Activated CD8-positive, alpha-beta T cell treated with anti-CD3 and anti-CD28 coated beads for 36 hours (primary cell): ENCODE measurements around the gene ZNF750. TPM values are rescaled to one million over a fixed set of nuclear protein-coding genes. Genes with fewer than 3 reads are reported as not detected.

Experiments
- ATAC-seq: fragments of 200-7000 bp; cut with Tn5 transposase; one replicate; pipeline ENCODE4 v1.10.0; 2021; ENCODE audit warnings: mild to moderate bottlenecking, moderate library complexity
- CTCF ChIA-PET: fragments of 350-600 bp; sonication (Branson Sonifier 250); formaldehyde crosslinking; loops from one replicate; lab custom pipeline; 2021; ENCODE audit warnings: antibody characterized with exemption; lab: Charles Lee
- POLR2A ChIA-PET: fragments of 350-600 bp; sonication (Branson Sonifier 250); formaldehyde crosslinking; loops from one replicate; lab custom pipeline; 2021; ENCODE audit warnings: antibody characterized with exemption; lab: Charles Lee
- DNase-seq: peaks from one replicate; pipeline ENCODE4 v3.0.0-alpha.2; 2020
- H3K27ac Mint-ChIP-seq: one replicate; pipeline ENCODE4 v1.8.0; 2021; ENCODE audit warnings: mild to moderate bottlenecking, mixed read lengths
- H3K27me3 Mint-ChIP-seq: one replicate; pipeline ENCODE4 v1.8.0; 2021; ENCODE audit warnings: mixed read lengths
- H3K36me3 Mint-ChIP-seq: one replicate; pipeline ENCODE4 v1.8.0; 2021; ENCODE audit warnings: low read depth, mixed read lengths
- H3K4me1 Mint-ChIP-seq: one replicate; pipeline ENCODE4 v1.8.0; 2021; ENCODE audit warnings: low read depth, mixed read lengths
- H3K4me3 Mint-ChIP-seq: one replicate; pipeline ENCODE4 v1.8.0; 2021; ENCODE audit warnings: mild to moderate bottlenecking, moderate library complexity, mixed read lengths
- H3K9me3 Mint-ChIP-seq: one replicate; pipeline ENCODE4 v1.8.0; 2021; ENCODE audit warnings: mixed read lengths
- intact Hi-C: fragments of 100-400 bp; cut with micrococcal nuclease; formaldehyde crosslinking; loops from one replicate; pipeline ENCODE4 v1.10.0; 2022
- total RNA-seq, 2 experiments: library from RNA; stranded (reverse); gene quantifications; one replicate each; pipeline ENCODE4 v1.2.3, GENCODE V29; 2021
- TF ChIP-seq, protein P1 (sequence below): fragments of 200-600 bp; IDR thresholded peaks from one replicate; pipeline ENCODE4 v1.8.0; 2022; ENCODE audit warnings: antibody characterized with exemption, mild to moderate bottlenecking

ZNF750 gene
- total RNA-seq, 2 experiments from 2014 or later, result not detected

DNA sequence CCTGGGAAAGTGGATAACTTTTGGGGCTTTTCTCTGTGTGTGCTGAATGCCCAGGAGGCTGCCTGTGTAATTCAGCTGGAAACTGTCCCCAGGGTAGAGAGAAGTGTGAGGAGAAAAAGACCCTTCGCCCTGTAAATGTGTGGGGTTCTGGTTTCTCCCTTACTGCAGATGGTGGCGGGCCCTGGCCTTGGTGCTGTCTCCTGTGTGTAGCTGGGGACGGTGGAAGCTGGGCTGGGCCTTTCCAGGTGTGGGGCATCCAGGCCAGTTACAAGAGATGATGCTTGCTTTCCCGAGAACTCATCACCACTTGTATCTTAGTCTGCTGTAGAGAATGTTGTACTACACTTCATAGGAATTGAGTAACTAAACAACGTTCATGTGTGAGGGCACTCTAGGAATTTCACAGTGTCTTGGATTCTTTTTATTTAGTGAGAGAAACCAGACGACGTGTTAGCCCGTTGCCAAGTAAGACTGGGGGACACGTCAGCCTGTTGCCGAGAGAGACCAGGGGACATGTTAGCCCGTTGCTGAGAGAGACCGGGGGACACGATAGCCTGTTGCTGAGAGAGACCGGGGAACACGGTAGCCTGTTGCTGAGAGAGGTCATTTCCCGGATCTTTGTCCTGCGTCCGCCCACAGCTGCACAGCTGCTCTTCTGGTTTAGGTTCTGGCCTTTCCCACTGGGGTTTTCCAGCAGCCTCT, 44.9 kb downstream of the ZNF750 start:
- Mint-ChIP-seq H3K4me1 (no peaks in the 10 kb centered on the region), H3K36me3 (peaks cover 9% of the 10 kb centered on the region), H3K27me3 (no peaks in the 10 kb centered on the region), H3K9me3 (no peaks in the 10 kb centered on the region), H3K27ac (no peak overlapping the region), H3K4me3 (no peak overlapping the region)
- ATAC-seq (no peak), DNase-seq (no peak)
- CTCF ChIA-PET, result interaction anchor here (1.2 to 1.3 kb wide), 2 partner anchors 10 to 13 kb away, joined by 3 read pairs; no protein-coding TSS in a partner anchor
- POLR2A ChIA-PET, result no interaction called here
- intact Hi-C loops, result no loop called here
- TF ChIP-seq, protein P1, sequence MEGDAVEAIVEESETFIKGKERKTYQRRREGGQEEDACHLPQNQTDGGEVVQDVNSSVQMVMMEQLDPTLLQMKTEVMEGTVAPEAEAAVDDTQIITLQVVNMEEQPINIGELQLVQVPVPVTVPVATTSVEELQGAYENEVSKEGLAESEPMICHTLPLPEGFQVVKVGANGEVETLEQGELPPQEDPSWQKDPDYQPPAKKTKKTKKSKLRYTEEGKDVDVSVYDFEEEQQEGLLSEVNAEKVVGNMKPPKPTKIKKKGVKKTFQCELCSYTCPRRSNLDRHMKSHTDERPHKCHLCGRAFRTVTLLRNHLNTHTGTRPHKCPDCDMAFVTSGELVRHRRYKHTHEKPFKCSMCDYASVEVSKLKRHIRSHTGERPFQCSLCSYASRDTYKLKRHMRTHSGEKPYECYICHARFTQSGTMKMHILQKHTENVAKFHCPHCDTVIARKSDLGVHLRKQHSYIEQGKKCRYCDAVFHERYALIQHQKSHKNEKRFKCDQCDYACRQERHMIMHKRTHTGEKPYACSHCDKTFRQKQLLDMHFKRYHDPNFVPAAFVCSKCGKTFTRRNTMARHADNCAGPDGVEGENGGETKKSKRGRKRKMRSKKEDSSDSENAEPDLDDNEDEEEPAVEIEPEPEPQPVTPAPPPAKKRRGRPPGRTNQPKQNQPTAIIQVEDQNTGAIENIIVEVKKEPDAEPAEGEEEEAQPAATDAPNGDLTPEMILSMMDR, result no peak

DNA sequence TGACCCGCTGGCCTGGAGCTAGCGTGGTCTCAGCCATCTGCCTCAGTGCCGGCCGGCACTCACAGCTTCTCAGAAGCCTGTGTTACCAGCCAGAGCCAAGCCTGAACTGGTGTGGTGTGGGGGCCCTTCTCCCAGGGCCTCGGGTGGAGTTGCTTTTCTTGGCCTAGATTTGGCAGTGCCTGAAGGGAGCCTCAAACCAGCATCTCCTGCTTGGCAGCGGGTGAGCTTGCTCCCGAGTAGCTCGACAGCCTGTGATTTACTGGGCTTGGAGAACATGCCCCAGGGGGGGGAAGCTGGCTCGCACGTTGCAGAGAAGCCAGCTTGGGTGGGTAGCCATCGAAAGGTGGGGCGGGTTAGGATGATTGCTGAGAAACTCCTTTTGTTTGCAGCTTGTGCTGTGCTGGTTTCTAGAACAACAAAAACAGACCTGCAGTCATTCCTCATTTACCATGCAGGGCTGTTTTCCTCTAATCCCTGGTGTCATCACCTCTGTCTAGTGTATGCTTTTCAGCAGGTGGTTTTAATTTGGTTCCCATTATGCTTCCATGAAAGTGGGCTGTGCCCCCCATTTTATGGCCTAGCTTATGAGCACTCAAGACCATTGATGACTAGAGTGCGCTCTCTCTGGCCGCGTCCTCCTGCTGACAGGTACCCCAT, 45.7 kb downstream of the ZNF750 start:
- no peaks in the 10 kb centered on the region for H3K4me1 Mint-ChIP-seq
- no peak overlapping the region for H3K4me3 Mint-ChIP-seq
- POLR2A ChIA-PET, result no interaction called here
- no peaks in the 10 kb centered on the region for H3K27me3 Mint-ChIP-seq
- intact Hi-C loops, result no loop called here
- no peaks in the 10 kb centered on the region for H3K9me3 Mint-ChIP-seq
- ATAC-seq, result no peak
- CTCF ChIA-PET, result interaction anchor here (1.2 to 1.3 kb wide), 2 partner anchors 10 to 12 kb away, joined by 3 read pairs; no protein-coding TSS in a partner anchor
- no peak overlapping the region for H3K27ac Mint-ChIP-seq
- peaks cover 6% of the 10 kb centered on the region for H3K36me3 Mint-ChIP-seq
- TF ChIP-seq, protein P1, result no peak
- DNase-seq, result no peak

DNA sequence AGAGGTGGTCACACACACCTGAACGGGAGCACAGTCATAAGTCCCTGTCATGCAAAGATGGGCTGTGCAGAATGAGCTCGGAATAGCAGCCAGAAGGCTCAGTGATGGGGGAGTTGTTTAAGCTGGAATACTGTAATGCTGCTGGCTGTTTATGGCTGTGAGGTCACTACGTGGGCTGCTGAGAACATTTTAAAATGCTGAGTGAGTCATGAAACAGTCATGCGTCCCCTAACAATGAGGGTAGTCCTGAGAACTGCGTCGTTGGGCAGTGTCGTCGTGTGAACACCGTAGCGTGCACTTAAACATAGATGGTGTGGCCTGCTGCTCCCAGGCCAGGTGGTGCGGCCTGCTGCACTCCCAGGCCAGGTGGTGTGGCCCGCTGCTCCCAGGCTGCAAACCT, 48.3 kb downstream of the ZNF750 start:
- Mint-ChIP-seq H3K36me3 (peaks cover 3% of the 10 kb centered on the region), H3K4me1 (no peaks in the 10 kb centered on the region), H3K9me3 (no peaks in the 10 kb centered on the region), H3K4me3 (no peak overlapping the region), H3K27ac (no peak overlapping the region), H3K27me3 (no peaks in the 10 kb centered on the region)
- no peak for ATAC-seq
- TF ChIP-seq, protein P1, result no peak
- ChIA-PET CTCF (no interaction called here), POLR2A (interaction anchor here (1.1 kb wide), 1 partner anchor 11 kb away, joined by 3 read pairs; no protein-coding TSS in a partner anchor)
- intact Hi-C loops, result no loop called here
- no peak for DNase-seq

DNA sequence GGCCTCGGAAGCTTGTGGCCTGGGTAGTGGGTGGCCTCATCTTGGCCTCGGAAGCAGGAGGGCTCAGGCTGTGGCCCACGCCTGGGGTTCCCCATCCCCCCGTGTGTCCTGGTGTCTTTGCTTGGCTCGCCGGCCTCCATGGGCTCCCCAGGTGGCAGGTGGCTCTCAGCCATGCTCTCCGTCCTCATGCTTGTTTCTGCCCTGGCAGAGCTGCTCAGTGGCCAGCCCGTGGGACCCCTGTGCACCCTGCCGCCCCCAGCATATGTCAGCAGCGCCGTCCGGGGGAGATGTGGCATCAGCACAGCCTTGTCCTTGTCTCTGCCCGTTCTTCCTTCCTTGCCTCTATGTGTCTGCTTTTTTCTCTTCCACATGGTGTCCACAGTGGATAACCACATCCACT, 49.4 kb downstream of the ZNF750 start:
- no peak for ATAC-seq
- H3K27ac Mint-ChIP-seq, result no peak overlapping the region
- peaks cover 6% of the 10 kb centered on the region for H3K36me3 Mint-ChIP-seq
- DNase-seq, result no peak
- ChIA-PET POLR2A (no interaction called here), CTCF (no interaction called here)
- no peaks in the 10 kb centered on the region for H3K27me3 Mint-ChIP-seq
- TF ChIP-seq, protein P1, result no peak
- intact Hi-C loops, result no loop called here
- no peaks in the 10 kb centered on the region for H3K9me3 Mint-ChIP-seq
- H3K4me1 Mint-ChIP-seq, result no peaks in the 10 kb centered on the region
- H3K4me3 Mint-ChIP-seq, result no peak overlapping the region

DNA sequence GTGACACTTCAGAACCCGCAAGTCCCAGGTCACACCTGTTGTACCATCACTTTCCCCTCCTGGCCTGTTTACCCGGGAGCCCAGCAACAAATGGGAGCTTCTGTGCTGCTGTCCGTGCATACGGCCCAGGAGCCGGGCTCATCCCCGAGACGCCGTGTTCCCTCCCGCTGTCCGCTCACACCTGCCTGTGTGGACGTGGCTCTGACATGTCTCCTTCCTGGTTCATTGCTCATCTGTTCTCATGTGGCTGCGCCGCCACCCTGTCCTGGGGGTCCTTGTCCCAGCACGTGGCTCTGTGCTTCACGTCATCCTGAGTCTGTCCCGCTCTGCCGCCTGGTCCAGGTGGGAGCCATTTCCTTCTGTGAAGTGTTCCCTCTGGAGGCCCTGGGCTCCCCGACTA, 50.0 kb downstream of the ZNF750 start:
- TF ChIP-seq, protein P1, result no peak
- Mint-ChIP-seq H3K4me1 (no peaks in the 10 kb centered on the region), H3K27ac (no peak overlapping the region), H3K9me3 (no peaks in the 10 kb centered on the region), H3K27me3 (no peaks in the 10 kb centered on the region), H3K36me3 (peaks cover 6% of the 10 kb centered on the region), H3K4me3 (no peak overlapping the region)
- DNase-seq (no peak), ATAC-seq (no peak)
- ChIA-PET POLR2A (no interaction called here), CTCF (no interaction called here)
- intact Hi-C loops, result loop anchor here (10.0 kb wide), 1 partner anchor 125 kb away; no protein-coding TSS in a partner anchor
